Mesenchymal stem cell (in vitro differentiated cells and primary cell): ENCODE measurements around the gene DHX40.
"Not testable (repeated sequence)": the region's sequence is repeated elsewhere in the genome, so short reads cannot be mapped to it uniquely, and the experiment has no call there.

Experiments
- DNase-seq: peaks from one replicate; pipeline ENCODE4 v3.0.0-alpha.2; 2013
- H2AFZ ChIP-seq: one replicate; pipeline ENCODE4 v1.6.1; 2013; ENCODE audit warnings: low read depth, mild to moderate bottlenecking, control low read depth, inconsistent platforms, low read length, moderate library complexity
- H2AK5ac ChIP-seq: 2 replicates; pipeline ENCODE4 v1.6.1; 2013; ENCODE audit warnings: low read length, moderate library complexity, mild to moderate bottlenecking, inconsistent platforms; ENCODE audit not compliant: severe bottlenecking
- H2BK120ac ChIP-seq: one replicate; pipeline ENCODE4 v1.6.1; 2013; ENCODE audit warnings: low read depth, mild to moderate bottlenecking, inconsistent platforms, low read length, moderate library complexity
- H2BK12ac ChIP-seq, 2 experiments: one replicate each; pipeline ENCODE4 v1.6.1; 2013; ENCODE audit warnings: inconsistent platforms in 2 of 2, low read length in 2 of 2, mild to moderate bottlenecking in 2 of 2, moderate library complexity in 2 of 2, control low read depth in 1 of 2
- H2BK15ac ChIP-seq: one replicate; pipeline ENCODE4 v1.6.1; 2013; ENCODE audit warnings: mild to moderate bottlenecking, low read depth, inconsistent platforms; ENCODE audit not compliant: poor library complexity, severe bottlenecking
- H2BK5ac ChIP-seq: 2 replicates; pipeline ENCODE4 v1.6.1; 2013; ENCODE audit warnings: low read depth, mild to moderate bottlenecking, low read length, control low read depth, inconsistent platforms; ENCODE audit not compliant: poor library complexity, severe bottlenecking
- H3K14ac ChIP-seq, 2 experiments: one replicate each; pipeline ENCODE4 v1.6.1; 2013; ENCODE audit warnings: inconsistent platforms in 2 of 2, low read length in 2 of 2, control low read depth in 1 of 2, mild to moderate bottlenecking in 1 of 2, moderate library complexity in 1 of 2
- H3K18ac ChIP-seq, 2 experiments: one replicate each; pipeline ENCODE4 v1.6.1; 2013; ENCODE audit warnings: inconsistent platforms in 2 of 2, low read length in 2 of 2, control low read depth in 1 of 2, low read depth in 1 of 2, mild to moderate bottlenecking in 1 of 2
- H3K23ac ChIP-seq, 2 experiments: one replicate each; pipeline ENCODE4 v1.6.1; 2013; ENCODE audit warnings: inconsistent platforms in 2 of 2, low read length in 2 of 2, mild to moderate bottlenecking in 2 of 2, moderate library complexity in 2 of 2, control low read depth in 1 of 2
- H3K27ac ChIP-seq: 2 replicates; pipeline ENCODE4 v1.5.1; 2013; ENCODE audit warnings: mild to moderate bottlenecking, moderate library complexity, low read length, control low read depth, inconsistent platforms; ENCODE audit not compliant: poor library complexity, severe bottlenecking
- H3K27me3 ChIP-seq, 2 experiments: 2 replicates each; pipeline versions ENCODE4 v1.6.1 to v1.7.0; 2013; ENCODE audit warnings: low read length in 2 of 2, mild to moderate bottlenecking in 2 of 2, moderate library complexity in 2 of 2, control low read depth in 1 of 2, inconsistent platforms in 1 of 2; ENCODE audit not compliant: control insufficient read depth in 1 of 2, insufficient read depth in 1 of 2
- H3K36me3 ChIP-seq, 2 experiments: 2 replicates each; pipeline versions ENCODE4 v1.6.1 to v1.7.0; 2013; ENCODE audit warnings: low read length in 2 of 2, control low read depth in 1 of 2, inconsistent platforms in 1 of 2, low read depth in 1 of 2, mild to moderate bottlenecking in 1 of 2; ENCODE audit not compliant: insufficient read depth in 2 of 2, control insufficient read depth in 1 of 2
- H3K4ac ChIP-seq, 2 experiments: one replicate each; pipeline ENCODE4 v1.6.1; 2013; ENCODE audit warnings: inconsistent platforms in 2 of 2, low read length in 2 of 2, mild to moderate bottlenecking in 2 of 2, moderate library complexity in 2 of 2, control low read depth in 1 of 2, low read depth in 1 of 2
- H3K4me1 ChIP-seq: 2 replicates; pipeline ENCODE4 v1.6.1; 2013; ENCODE audit warnings: low read depth, low read length, control low read depth; ENCODE audit not compliant: control insufficient read depth, insufficient read depth
- H3K4me2 ChIP-seq: 2 replicates; pipeline ENCODE4 v1.6.1; 2013; ENCODE audit warnings: low read length, mild to moderate bottlenecking, inconsistent platforms; ENCODE audit not compliant: poor library complexity, severe bottlenecking
- H3K4me3 ChIP-seq, 2 experiments: 2 replicates each; pipeline versions ENCODE4 v1.5.1 to v1.7.0; 2013; ENCODE audit warnings: low read length in 2 of 2, mild to moderate bottlenecking in 2 of 2, control low read depth in 1 of 2, low read depth in 1 of 2; ENCODE audit not compliant: insufficient read depth in 1 of 2
- H3K79me1 ChIP-seq: replicated peaks from 2 replicates; pipeline ENCODE4 v1.6.1; 2013; ENCODE audit warnings: mild to moderate bottlenecking, control low read depth, low read length, inconsistent platforms; ENCODE audit not compliant: poor library complexity, severe bottlenecking
- H3K9ac ChIP-seq: 2 replicates; pipeline ENCODE4 v1.7.0; 2013; ENCODE audit warnings: mild to moderate bottlenecking, low read length, moderate library complexity
- H3K9me3 ChIP-seq: 2 replicates; pipeline ENCODE4 v1.7.0; 2013; ENCODE audit warnings: mild to moderate bottlenecking, low read length; ENCODE audit not compliant: control insufficient read depth
- H4K8ac ChIP-seq: one replicate; pipeline ENCODE4 v1.6.1; 2013; ENCODE audit warnings: inconsistent platforms, mild to moderate bottlenecking, low read length, moderate library complexity
- H4K91ac ChIP-seq: one replicate; pipeline ENCODE4 v1.6.1; 2013; ENCODE audit warnings: mild to moderate bottlenecking, low read length, inconsistent platforms
- WGBS: methylation state at CpG from one replicate; pipeline ENCODE4 v1.1.7; 2013; ENCODE audit warnings: mixed read lengths; 5-methylcytosine and 5-hydroxymethylcytosine counted together

The DHX40 gene

DNA sequence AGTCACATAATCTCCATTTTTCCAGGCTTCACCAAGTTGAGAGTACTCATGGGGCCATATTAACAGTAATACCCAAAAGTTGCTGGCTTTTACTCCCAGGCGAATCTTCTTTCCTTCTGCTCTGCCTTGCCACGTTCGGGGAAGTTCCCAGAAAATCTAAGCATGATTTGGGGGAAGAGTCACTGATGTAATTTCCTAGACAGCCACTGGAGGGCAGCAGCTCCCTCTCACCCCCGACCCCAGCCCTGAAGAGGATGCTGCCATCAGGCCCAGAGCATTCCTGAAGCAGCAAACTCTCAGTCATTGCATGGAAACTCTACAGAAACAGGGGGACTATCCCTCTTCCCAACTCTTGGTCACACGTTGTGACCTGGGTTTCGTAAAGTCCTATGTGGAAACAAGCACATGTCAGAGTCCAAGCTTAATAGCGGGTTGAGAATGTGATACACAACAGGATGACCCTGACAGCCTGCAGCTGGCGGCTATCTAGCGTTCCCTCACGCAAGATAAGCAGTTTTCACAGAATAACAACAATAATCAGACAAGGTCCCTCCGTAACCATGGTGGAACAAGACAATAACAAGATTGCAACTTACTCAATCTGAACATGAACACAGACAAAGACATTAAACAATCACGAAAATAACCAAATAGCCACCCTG is 43.8 kb upstream of the DHX40 start:
- Histone ChIP-seq H2AFZ (no peak overlapping the region), H3K18ac (peak overlapping the region in 1 of 2 experiments; percentile 19), H3K79me1 (no peaks in the 10 kb centered on the region), H2BK5ac (no peak overlapping the region), H3K36me3 (no peaks in the 10 kb centered on the region), H4K91ac (no peak overlapping the region), H3K27ac (no peak overlapping the region), H3K27me3 (peaks cover 0 to 4% of the 10 kb centered on the region in 2 experiments), H2BK120ac (no peak overlapping the region), H3K4me3 (no peak overlapping the region), H2AK5ac (no peak overlapping the region), H3K9me3 (no peaks in the 10 kb centered on the region), H4K8ac (no peak overlapping the region), H2BK12ac (no peak overlapping the region), H3K23ac (no peak overlapping the region), H3K4me1 (no peaks in the 10 kb centered on the region), H3K14ac (no peak overlapping the region), H3K4ac (no peak overlapping the region), H3K4me2 (no peak overlapping the region), H2BK15ac (no peak overlapping the region), H3K9ac (peak overlapping the region; percentile 77)
- peak; percentile 76 for DNase-seq
- WGBS: 44% methylated on average over 12 of the region's 12 CpGs

DNA sequence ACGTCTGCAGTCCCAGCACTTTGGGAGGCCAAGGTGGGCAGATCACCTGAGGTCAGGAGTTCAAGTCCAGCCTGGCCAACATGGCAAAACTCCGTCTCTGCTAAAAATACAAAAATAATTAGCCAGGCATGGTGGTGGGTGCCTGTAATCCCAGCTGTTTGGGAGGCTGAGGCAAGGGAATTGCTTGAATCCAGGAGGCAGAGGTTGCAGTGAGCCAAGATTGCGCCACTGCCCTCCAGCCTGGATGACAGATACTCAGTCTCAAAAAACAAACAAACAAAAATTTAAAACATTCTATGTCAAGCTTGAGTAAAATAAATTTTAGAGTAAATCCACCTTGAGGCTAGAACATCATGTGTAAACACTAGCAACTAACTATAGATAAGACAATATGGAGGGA is 40.5 kb upstream of the DHX40 start:
- peaks cover 0 to 14% of the 10 kb centered on the region in 2 experiments for H3K27me3 ChIP-seq
- H3K36me3 ChIP-seq, H4K8ac ChIP-seq, H3K9ac ChIP-seq, H3K4ac ChIP-seq, H4K91ac ChIP-seq, H3K23ac ChIP-seq, H3K4me2 ChIP-seq, H3K14ac ChIP-seq, H3K79me1 ChIP-seq, H2AK5ac ChIP-seq, H2BK15ac ChIP-seq, H3K18ac ChIP-seq, DNase-seq, H2AFZ ChIP-seq, H3K27ac ChIP-seq, H3K4me1 ChIP-seq, H2BK5ac ChIP-seq, H3K4me3 ChIP-seq, H2BK120ac ChIP-seq, H3K9me3 ChIP-seq, H2BK12ac ChIP-seq: not testable (repeated sequence)
- 94% methylated on average over 2 of the region's 3 CpGs for WGBS

DNA sequence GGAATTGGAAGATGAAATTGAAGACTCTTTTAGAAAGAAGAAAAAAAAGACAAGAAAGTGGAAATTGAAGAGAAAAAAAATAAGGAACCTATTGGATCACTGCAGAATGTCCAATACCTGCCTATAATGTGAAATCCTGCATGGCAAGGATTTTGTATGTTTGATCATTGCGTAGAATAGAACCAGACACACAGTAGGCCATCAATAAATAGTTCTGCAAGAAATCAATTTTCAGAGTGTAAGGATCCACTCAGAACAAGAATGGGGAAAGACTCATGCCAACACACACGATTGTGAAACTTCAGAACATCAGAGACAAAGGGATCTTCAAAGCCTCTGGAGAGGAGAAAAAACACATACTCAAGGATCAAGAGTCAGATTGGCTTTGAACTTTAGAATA is 39.7 kb upstream of the DHX40 start:
- DNase-seq: no peak
- 82% methylated on average over 2 of the region's 2 CpGs for WGBS
- H3K9me3 ChIP-seq: no peaks in the 10 kb centered on the region

DNA sequence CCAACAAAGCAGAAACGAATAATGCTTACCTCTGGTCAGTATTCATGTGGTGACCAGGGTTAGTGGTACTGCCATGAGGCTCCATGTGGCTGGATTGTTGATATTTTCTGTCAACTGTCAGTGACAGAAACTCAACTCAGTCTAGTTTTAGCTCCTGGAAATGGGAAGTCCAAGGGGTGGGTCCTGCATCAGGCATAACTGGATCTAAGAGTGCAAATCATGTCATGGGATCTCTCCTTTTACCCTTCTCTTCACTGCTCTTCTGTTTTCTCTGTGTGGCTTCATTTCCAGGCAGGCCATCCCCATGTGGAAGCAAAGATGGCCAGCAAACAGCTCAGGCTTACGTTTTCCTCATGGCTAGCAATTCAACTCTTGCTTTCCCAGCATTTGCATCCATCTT is 39.0 kb upstream of the DHX40 start:
- peak overlapping the region in 1 of 2 experiments; percentile 31 for H3K23ac ChIP-seq
- no peak overlapping the region for H3K9ac ChIP-seq
- WGBS: 100% methylated on average over 2 of the region's 2 CpGs
- no peak overlapping the region for H3K4ac ChIP-seq
- no peak overlapping the region for H2BK120ac ChIP-seq
- no peaks in the 10 kb centered on the region for H3K79me1 ChIP-seq
- H3K9me3 ChIP-seq: no peaks in the 10 kb centered on the region
- H3K27ac ChIP-seq: no peak overlapping the region
- no peak overlapping the region for H4K8ac ChIP-seq
- H3K36me3 ChIP-seq: no peaks in the 10 kb centered on the region
- no peak overlapping the region for H2BK5ac ChIP-seq
- no peak for DNase-seq
- no peak overlapping the region for H3K4me3 ChIP-seq
- no peak overlapping the region for H2BK15ac ChIP-seq
- no peak overlapping the region for H3K4me2 ChIP-seq
- no peak overlapping the region for H2AK5ac ChIP-seq
- H4K91ac ChIP-seq: no peak overlapping the region
- no peaks in the 10 kb centered on the region for H3K4me1 ChIP-seq
- no peak overlapping the region for H2AFZ ChIP-seq
- H3K14ac ChIP-seq: no peak overlapping the region
- peaks cover 0 to 14% of the 10 kb centered on the region in 2 experiments for H3K27me3 ChIP-seq
- H3K18ac ChIP-seq: no peak overlapping the region
- H2BK12ac ChIP-seq: no peak overlapping the region

More for the DNA sequence above, 39.7 kb upstream of the DHX40 start:
- H3K9ac ChIP-seq: no peak overlapping the region
- no peak overlapping the region for H3K18ac ChIP-seq
- H3K27ac ChIP-seq: no peak overlapping the region
- H3K79me1 ChIP-seq: no peaks in the 10 kb centered on the region
- H2BK5ac ChIP-seq: no peak overlapping the region
- no peak overlapping the region for H2BK12ac ChIP-seq
- H2BK15ac ChIP-seq: no peak overlapping the region
- H2AK5ac ChIP-seq: no peak overlapping the region
- no peak overlapping the region for H4K8ac ChIP-seq
- H3K4ac ChIP-seq: no peak overlapping the region
- no peak overlapping the region for H4K91ac ChIP-seq
- H2AFZ ChIP-seq: no peak overlapping the region
- no peaks in the 10 kb centered on the region for H3K4me1 ChIP-seq
- no peak overlapping the region for H2BK120ac ChIP-seq
- no peak overlapping the region for H3K14ac ChIP-seq
- H3K36me3 ChIP-seq: no peaks in the 10 kb centered on the region
- no peak overlapping the region for H3K4me3 ChIP-seq
- H3K27me3 ChIP-seq: peaks cover 0 to 14% of the 10 kb centered on the region in 2 experiments
- no peak overlapping the region for H3K23ac ChIP-seq
- H3K4me2 ChIP-seq: no peak overlapping the region
